Activated CD8-positive, alpha-beta memory T cell treated with anti-CD3 and anti-CD28 coated beads, Interleukin-2, amount 10 ng/mL, durations not matched to agents 7 days and 5 days (primary cell): ENCODE results near the gene APOBEC3H. TPM values are rescaled to one million over a fixed set of nuclear protein-coding genes. Genes with fewer than 3 reads are reported as not detected.

ENCODE experiments used
- ATAC-seq: fragments of 150-1000 bp; cut with Tn5 transposase; one replicate; pipeline ENCODE4 v1.10.0; 2021; ENCODE audit warnings: moderate library complexity
- CTCF ChIA-PET: fragments of 350-600 bp; sonication (Branson Sonifier 250); formaldehyde crosslinking; loops from one replicate; lab custom pipeline; 2021; ENCODE audit warnings: antibody characterized with exemption; lab: Charles Lee
- DNase-seq: peaks from one replicate; pipeline ENCODE4 v3.0.0-alpha.2; 2020
- H3K27ac Mint-ChIP-seq: one replicate; pipeline ENCODE4 v1.8.0; 2021; ENCODE audit warnings: mild to moderate bottlenecking, mixed read lengths
- H3K27me3 Mint-ChIP-seq: one replicate; pipeline ENCODE4 v1.8.0; 2021; ENCODE audit warnings: mixed read lengths
- H3K36me3 Mint-ChIP-seq: one replicate; pipeline ENCODE4 v1.8.0; 2021; ENCODE audit warnings: mild to moderate bottlenecking, mixed read lengths
- H3K4me1 Mint-ChIP-seq: one replicate; pipeline ENCODE4 v1.8.0; 2021; ENCODE audit warnings: mixed read lengths
- H3K4me3 Mint-ChIP-seq: one replicate; pipeline ENCODE4 v1.8.0; 2021; ENCODE audit warnings: mild to moderate bottlenecking, moderate library complexity, mixed read lengths
- H3K9me3 Mint-ChIP-seq: one replicate; pipeline ENCODE4 v1.8.0; 2022; ENCODE audit warnings: low read depth, mixed read lengths
- total RNA-seq, 2 experiments: library from RNA; stranded (reverse); gene quantifications; one replicate each; pipeline ENCODE4 v1.2.3, GENCODE V29; 2021

The APOBEC3H gene
- total RNA-seq, 2 experiments from 2014 or later, result 67.0 to 137 TPM

- H3K27me3 Mint-ChIP-seq, result no peaks in the 10 kb centered on the region
- H3K4me1 Mint-ChIP-seq, result peaks cover 22% of the 10 kb centered on the region
- no peak for DNase-seq
- H3K36me3 Mint-ChIP-seq, result peaks cover 23% of the 10 kb centered on the region
- H3K27ac Mint-ChIP-seq, result peak overlapping the region; percentile 33
- H3K9me3 Mint-ChIP-seq, result no peaks in the 10 kb centered on the region
- H3K4me3 Mint-ChIP-seq, result no peak overlapping the region
- CTCF ChIA-PET, result no interaction called here
- no peak for ATAC-seq
These were observed 6.4 kb downstream of the APOBEC3H start for GRCh38 chr22:39103431-39103830.

- H3K4me1 Mint-ChIP-seq, result no peaks in the 10 kb centered on the region
- CTCF ChIA-PET, result interaction anchor here (0.9 kb wide), 1 partner anchor 16 kb away, joined by 3 read pairs; no protein-coding TSS in a partner anchor
These were observed 9.3 kb downstream of the APOBEC3H start for GRCh38 chr22:39106326-39106725.

GRCh38 chr22:39108487-39108886 is 11.4 kb downstream of the APOBEC3H start:
- CTCF ChIA-PET, result no interaction called here
- Mint-ChIP-seq H3K27me3 (no peaks in the 10 kb centered on the region), H3K27ac (no peak overlapping the region), H3K4me1 (peaks cover 2% of the 10 kb centered on the region), H3K4me3 (no peak overlapping the region), H3K36me3 (peaks cover 2% of the 10 kb centered on the region), H3K9me3 (no peaks in the 10 kb centered on the region)
- no peak for DNase-seq
- ATAC-seq, result no peak

More at GRCh38 chr22:39106326-39106725, 9.3 kb downstream of the APOBEC3H start:
- Mint-ChIP-seq H3K27ac (no peak overlapping the region), H3K36me3 (peaks cover 14% of the 10 kb centered on the region), H3K9me3 (no peaks in the 10 kb centered on the region), H3K27me3 (no peaks in the 10 kb centered on the region), H3K4me3 (no peak overlapping the region)
- no peak for DNase-seq
- no peak for ATAC-seq

GRCh38 chr22:39109361-39109760 is 12.3 kb downstream of the APOBEC3H start:
- Mint-ChIP-seq H3K27ac (no peak overlapping the region), H3K9me3 (no peaks in the 10 kb centered on the region), H3K27me3 (no peaks in the 10 kb centered on the region), H3K4me3 (no peak overlapping the region), H3K36me3 (no peaks in the 10 kb centered on the region), H3K4me1 (peaks cover 9% of the 10 kb centered on the region)
- DNase-seq (no peak), ATAC-seq (no peak)
- CTCF ChIA-PET, result interaction anchor here (0.8 kb wide), 1 partner anchor 11 kb away, joined by 3 read pairs; no protein-coding TSS in a partner anchor

GRCh38 chr22:39110631-39111561 is 13.9 kb downstream of the APOBEC3H start:
- H3K9me3 Mint-ChIP-seq, result no peaks in the 10 kb centered on the region
- peaks cover 19% of the 10 kb centered on the region for H3K4me1 Mint-ChIP-seq
- DNase-seq (no peak), ATAC-seq (no peak)
- no peak overlapping the region for H3K4me3 Mint-ChIP-seq
- no peaks in the 10 kb centered on the region for H3K36me3 Mint-ChIP-seq
- no peak overlapping the region for H3K27ac Mint-ChIP-seq
- no peaks in the 10 kb centered on the region for H3K27me3 Mint-ChIP-seq
- CTCF ChIA-PET, result interaction anchor here (1.5 kb wide), 1 partner anchor 108 kb away, joined by 3 read pairs; no protein-coding TSS in a partner anchor

GRCh38 chr22:39114112-39114511 is 17.1 kb downstream of the APOBEC3H start:
- CTCF ChIA-PET, result interaction anchor here (0.7 to 2.1 kb wide), 4 partner anchors 16 to 108 kb away, joined by 3 to 11 read pairs (median 4); no protein-coding TSS in a partner anchor
- ATAC-seq, result no peak
- Mint-ChIP-seq H3K4me3 (no peak overlapping the region), H3K36me3 (no peaks in the 10 kb centered on the region), H3K4me1 (peaks cover 47% of the 10 kb centered on the region), H3K27me3 (no peaks in the 10 kb centered on the region), H3K27ac (no peak overlapping the region), H3K9me3 (no peaks in the 10 kb centered on the region)
- DNase-seq, result no peak

GRCh38 chr22:39115570-39115969 is 18.5 kb downstream of the APOBEC3H start:
- DNase-seq (no peak), ATAC-seq (no peak)
- Mint-ChIP-seq H3K4me3 (no peak overlapping the region), H3K9me3 (no peaks in the 10 kb centered on the region), H3K36me3 (no peaks in the 10 kb centered on the region), H3K4me1 (peaks cover 49% of the 10 kb centered on the region), H3K27ac (peak overlapping the region; percentile 22), H3K27me3 (no peaks in the 10 kb centered on the region)
- CTCF ChIA-PET, result interaction anchor here (0.8 to 2.1 kb wide), 3 partner anchors 20 to 112 kb away, joined by 3 to 11 read pairs (median 4); partner anchors contain the start of gene APOBEC3C

GRCh38 chr22:39115977-39116621 is 19.1 kb downstream of the APOBEC3H start:
- H3K4me1 Mint-ChIP-seq, result peaks cover 50% of the 10 kb centered on the region
- DNase-seq, result no peak

GRCh38 chr22:39117585-39118191 is 20.6 kb downstream of the APOBEC3H start:
- DNase-seq (peak; percentile 90), ATAC-seq (peak; percentile 81)
- CTCF ChIA-PET, result interaction anchor here (0.9 to 2.7 kb wide), 12 partner anchors 17 to 247 kb away, joined by 3 to 20 read pairs (median 8); no protein-coding TSS in a partner anchor
- H3K4me3 Mint-ChIP-seq, result peak overlapping the region; percentile 59
- H3K36me3 Mint-ChIP-seq, result no peaks in the 10 kb centered on the region
- peaks cover 60% of the 10 kb centered on the region for H3K4me1 Mint-ChIP-seq
- no peaks in the 10 kb centered on the region for H3K9me3 Mint-ChIP-seq
- peak overlapping the region; percentile 91 for H3K27ac Mint-ChIP-seq
- no peaks in the 10 kb centered on the region for H3K27me3 Mint-ChIP-seq

More at GRCh38 chr22:39115977-39116621, 19.1 kb downstream of the APOBEC3H start:
- no peaks in the 10 kb centered on the region for H3K27me3 Mint-ChIP-seq
- H3K9me3 Mint-ChIP-seq, result no peaks in the 10 kb centered on the region
- H3K27ac Mint-ChIP-seq, result peak overlapping the region; percentile 91
- ATAC-seq, result peak; percentile 16
- no peaks in the 10 kb centered on the region for H3K36me3 Mint-ChIP-seq
- H3K4me3 Mint-ChIP-seq, result no peak overlapping the region
- CTCF ChIA-PET, result interaction anchor here (0.8 to 2.1 kb wide), 3 partner anchors 21 to 113 kb away, joined by 3 to 11 read pairs (median 4); partner anchors contain the start of gene APOBEC3C

- no peak overlapping the region for H3K4me3 Mint-ChIP-seq
- no peaks in the 10 kb centered on the region for H3K27me3 Mint-ChIP-seq
- H3K9me3 Mint-ChIP-seq, result no peaks in the 10 kb centered on the region
- peaks cover 40% of the 10 kb centered on the region for H3K4me1 Mint-ChIP-seq
- no peaks in the 10 kb centered on the region for H3K36me3 Mint-ChIP-seq
- no peak for DNase-seq
- ATAC-seq, result no peak
- peak overlapping the region; percentile 8 for H3K27ac Mint-ChIP-seq
- CTCF ChIA-PET, result interaction anchor here (1.0 to 2.3 kb wide), 7 partner anchors 26 to 250 kb away, joined by 3 to 11 read pairs (median 4); partner anchors contain the start of genes APOBEC3D and CBX6
These were observed 23.9 kb downstream of the APOBEC3H start for GRCh38 chr22:39120983-39121382.

- no peaks in the 10 kb centered on the region for H3K36me3 Mint-ChIP-seq
- CTCF ChIA-PET, result interaction anchor here (1.4 to 2.3 kb wide), 3 partner anchors 74 to 252 kb away, joined by 3 to 11 read pairs (median 5); partner anchors contain the start of gene CBX6
- H3K4me3 Mint-ChIP-seq, result no peak overlapping the region
- no peak overlapping the region for H3K27ac Mint-ChIP-seq
- H3K9me3 Mint-ChIP-seq, result no peaks in the 10 kb centered on the region
- DNase-seq (no peak), ATAC-seq (no peak)
- H3K27me3 Mint-ChIP-seq, result no peaks in the 10 kb centered on the region
- peaks cover 23% of the 10 kb centered on the region for H3K4me1 Mint-ChIP-seq
These were observed 25.9 kb downstream of the APOBEC3H start for GRCh38 chr22:39122772-39123470.
